ENCODE measurements around the gene SH2B2.
A peak's percentile ranks its signal among the peaks of the same experiment; 100 is the strongest.

Gene SH2B2

DNA sequence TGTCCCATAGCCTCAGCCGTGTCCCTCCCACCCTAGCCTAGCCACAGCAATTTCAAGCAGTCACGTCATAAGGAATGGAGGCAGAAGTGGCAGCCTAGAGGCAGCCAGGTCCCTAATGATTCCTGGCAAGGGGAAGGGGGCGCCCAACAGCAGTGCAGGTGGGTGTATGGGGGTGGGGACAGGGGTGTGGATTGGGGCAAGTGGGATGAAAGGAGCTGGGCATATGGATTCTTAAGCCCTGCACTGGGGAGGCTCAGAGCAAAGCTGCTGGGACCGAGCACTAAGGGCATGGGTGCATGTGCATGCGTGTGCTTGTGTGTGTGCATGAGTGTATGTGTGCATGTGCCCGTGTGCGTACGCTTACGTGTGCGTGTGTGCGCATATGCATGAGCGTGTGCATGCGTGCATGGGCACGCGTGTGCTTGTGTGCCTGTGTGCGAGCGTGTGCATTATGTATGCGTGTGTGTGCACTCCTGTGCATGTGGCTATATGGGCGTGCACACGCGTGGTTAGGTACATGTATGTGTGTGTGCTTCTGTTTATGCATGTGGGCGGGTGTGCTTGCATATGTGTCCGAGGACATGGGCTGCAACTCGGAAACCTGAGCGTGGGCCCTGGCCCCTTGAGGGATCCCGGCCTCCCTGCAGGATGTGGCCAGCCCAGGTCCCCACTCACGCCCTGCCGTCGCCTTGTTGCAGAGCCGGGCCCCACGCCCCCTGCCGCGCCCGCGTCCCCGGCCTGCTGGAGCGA, 34.1 kb downstream of the SH2B2 start:
- Histone ChIP-seq H2AK5ac (ENCODE audit: low read length, severe bottlenecking) (no peak overlapping the region), H3K4ac (ENCODE audit: low read depth in 1 of 2, low read length in 2 of 2) (no peak overlapping the region), H2BK5ac (ENCODE audit: low read depth, low read length, poor library complexity, severe bottlenecking) (no peak overlapping the region), H2BK120ac (ENCODE audit: low read depth, low read length) (no peak overlapping the region), H3K4me3 (ENCODE audit: insufficient read depth in 1 of 2, low read depth in 1 of 2, low read length in 2 of 2) (no peak overlapping the region), H3K79me1 (replicated peaks; ENCODE audit: low read length, poor library complexity, severe bottlenecking) (no peaks in the 10 kb centered on the region), H3K18ac (ENCODE audit: low read depth in 1 of 2, low read length in 2 of 2) (no peak overlapping the region), H2AFZ (ENCODE audit: low read depth, low read length) (no peak overlapping the region), H4K8ac (ENCODE audit: low read length) (peak overlapping the region; percentile 43), H3K9ac (ENCODE audit: low read length) (no peak overlapping the region), H2BK15ac (ENCODE audit: low read depth, poor library complexity, severe bottlenecking) (no peak overlapping the region), H3K9me3 (ENCODE audit: control insufficient read depth, low read length) (no peaks in the 10 kb centered on the region), H3K4me2 (ENCODE audit: low read length, poor library complexity, severe bottlenecking) (no peak overlapping the region), H3K27ac (ENCODE audit: low read length, poor library complexity, severe bottlenecking) (no peak overlapping the region), H3K14ac (ENCODE audit: low read length in 2 of 2) (peak overlapping the region in 1 of 2 experiments; percentile 80), H4K91ac (ENCODE audit: low read length) (no peak overlapping the region), H3K36me3 (ENCODE audit: control insufficient read depth in 1 of 2, insufficient read depth in 2 of 2, low read depth in 1 of 2, low read length in 2 of 2) (peaks cover 0 to 16% of the 10 kb centered on the region in 2 experiments), H2BK12ac (ENCODE audit: low read length in 2 of 2) (no peak overlapping the region), H3K4me1 (ENCODE audit: control insufficient read depth, insufficient read depth, low read depth, low read length) (peaks cover 14% of the 10 kb centered on the region), H3K27me3 (ENCODE audit: control insufficient read depth in 1 of 2, insufficient read depth in 1 of 2, low read length in 2 of 2) (peaks cover 0 to 35% of the 10 kb centered on the region in 2 experiments), H3K23ac (ENCODE audit: low read length in 2 of 2) (peak overlapping the region in 1 of 2 experiments; percentile 54)
- WGBS: 79% methylated on average over 31 of the region's 37 CpGs
- no peak for DNase-seq

- Histone ChIP-seq H3K4me2 (ENCODE audit: low read length, poor library complexity, severe bottlenecking) (peak overlapping the region; percentile 6), H3K27me3 (ENCODE audit: control insufficient read depth in 1 of 2, insufficient read depth in 1 of 2, low read length in 2 of 2) (peaks cover 0 to 40% of the 10 kb centered on the region in 2 experiments), H3K14ac (ENCODE audit: low read length in 2 of 2) (no peak overlapping the region), H3K23ac (ENCODE audit: low read length in 2 of 2) (no peak overlapping the region), H3K27ac (ENCODE audit: low read length, poor library complexity, severe bottlenecking) (no peak overlapping the region), H2AFZ (ENCODE audit: low read depth, low read length) (peak overlapping the region; percentile 58), H3K4me1 (ENCODE audit: control insufficient read depth, insufficient read depth, low read depth, low read length) (peaks cover 14% of the 10 kb centered on the region), H2BK120ac (ENCODE audit: low read depth, low read length) (no peak overlapping the region), H2BK5ac (ENCODE audit: low read depth, low read length, poor library complexity, severe bottlenecking) (no peak overlapping the region), H3K9ac (ENCODE audit: low read length) (no peak overlapping the region), H2BK15ac (ENCODE audit: low read depth, poor library complexity, severe bottlenecking) (no peak overlapping the region), H3K9me3 (ENCODE audit: control insufficient read depth, low read length) (no peaks in the 10 kb centered on the region), H3K79me1 (replicated peaks; ENCODE audit: low read length, poor library complexity, severe bottlenecking) (no peaks in the 10 kb centered on the region), H3K4me3 (ENCODE audit: insufficient read depth in 1 of 2, low read depth in 1 of 2, low read length in 2 of 2) (no peak overlapping the region), H4K8ac (ENCODE audit: low read length) (peak overlapping the region; percentile 43), H3K36me3 (ENCODE audit: control insufficient read depth in 1 of 2, insufficient read depth in 2 of 2, low read depth in 1 of 2, low read length in 2 of 2) (peaks cover 0 to 16% of the 10 kb centered on the region in 2 experiments), H2BK12ac (ENCODE audit: low read length in 2 of 2) (no peak overlapping the region), H2AK5ac (ENCODE audit: low read length, severe bottlenecking) (no peak overlapping the region), H3K18ac (ENCODE audit: low read depth in 1 of 2, low read length in 2 of 2) (peak overlapping the region in 1 of 2 experiments; percentile 26), H4K91ac (ENCODE audit: low read length) (no peak overlapping the region), H3K4ac (ENCODE audit: low read depth in 1 of 2, low read length in 2 of 2) (no peak overlapping the region)
- 34% methylated on average over 70 of the region's 73 CpGs for WGBS
- peak; percentile 18 for DNase-seq
Measured at GRCh38 chr7:102321351-102322201, 34.9 kb downstream of the SH2B2 start.

- Histone ChIP-seq H4K91ac (ENCODE audit: low read length) (no peak overlapping the region), H3K79me1 (replicated peaks; ENCODE audit: low read length, poor library complexity, severe bottlenecking) (no peaks in the 10 kb centered on the region), H2AFZ (ENCODE audit: low read depth, low read length) (no peak overlapping the region), H3K27ac (ENCODE audit: low read length, poor library complexity, severe bottlenecking) (no peak overlapping the region), H3K4me2 (ENCODE audit: low read length, poor library complexity, severe bottlenecking) (no peak overlapping the region), H3K27me3 (ENCODE audit: control insufficient read depth in 1 of 2, insufficient read depth in 1 of 2, low read length in 2 of 2) (peaks cover 0 to 47% of the 10 kb centered on the region in 2 experiments), H3K36me3 (ENCODE audit: control insufficient read depth in 1 of 2, insufficient read depth in 2 of 2, low read depth in 1 of 2, low read length in 2 of 2) (peaks cover 0 to 14% of the 10 kb centered on the region in 2 experiments), H2BK120ac (ENCODE audit: low read depth, low read length) (no peak overlapping the region), H2BK12ac (ENCODE audit: low read length in 2 of 2) (no peak overlapping the region), H2AK5ac (ENCODE audit: low read length, severe bottlenecking) (no peak overlapping the region), H3K4ac (ENCODE audit: low read depth in 1 of 2, low read length in 2 of 2) (no peak overlapping the region), H3K4me3 (ENCODE audit: insufficient read depth in 1 of 2, low read depth in 1 of 2, low read length in 2 of 2) (no peak overlapping the region), H3K23ac (ENCODE audit: low read length in 2 of 2) (no peak overlapping the region), H3K18ac (ENCODE audit: low read depth in 1 of 2, low read length in 2 of 2) (no peak overlapping the region), H2BK15ac (ENCODE audit: low read depth, poor library complexity, severe bottlenecking) (no peak overlapping the region), H3K9ac (ENCODE audit: low read length) (no peak overlapping the region), H2BK5ac (ENCODE audit: low read depth, low read length, poor library complexity, severe bottlenecking) (no peak overlapping the region), H3K14ac (ENCODE audit: low read length in 2 of 2) (no peak overlapping the region), H3K9me3 (ENCODE audit: control insufficient read depth, low read length) (no peaks in the 10 kb centered on the region), H4K8ac (ENCODE audit: low read length) (no peak overlapping the region), H3K4me1 (ENCODE audit: control insufficient read depth, insufficient read depth, low read depth, low read length) (peaks cover 14% of the 10 kb centered on the region)
- DNase-seq: no peak
- WGBS: 67% methylated on average over 4 of the region's 8 CpGs
Measured at GRCh38 chr7:102322202-102322715, 35.6 kb downstream of the SH2B2 start.

DNA sequence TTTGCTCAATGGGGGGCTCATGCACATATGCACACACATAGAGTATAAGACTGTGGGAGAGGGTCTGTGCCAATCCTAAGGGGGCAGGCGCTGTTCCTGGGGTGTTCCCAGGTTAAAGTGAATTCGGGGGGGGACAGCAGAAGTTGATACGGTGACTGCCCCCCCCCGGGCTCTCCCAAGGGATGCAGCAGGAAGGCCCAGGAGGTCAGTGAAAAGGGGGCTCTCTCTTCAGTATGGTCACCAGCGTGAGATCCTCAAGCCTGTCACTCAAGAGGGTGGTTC, 37.2 kb downstream of the SH2B2 start:
- no peak overlapping the region for H3K23ac ChIP-seq (ENCODE audit: low read length in 2 of 2)
- peaks cover 9% of the 10 kb centered on the region for H3K4me1 ChIP-seq (ENCODE audit: control insufficient read depth, insufficient read depth, low read depth, low read length)
- no peak overlapping the region for H2AFZ ChIP-seq (ENCODE audit: low read depth, low read length)
- H2AK5ac ChIP-seq (ENCODE audit: low read length, severe bottlenecking): no peak overlapping the region
- H3K9me3 ChIP-seq (ENCODE audit: control insufficient read depth, low read length): no peaks in the 10 kb centered on the region
- no peak overlapping the region for H3K4me2 ChIP-seq (ENCODE audit: low read length, poor library complexity, severe bottlenecking)
- no peak overlapping the region for H3K9ac ChIP-seq (ENCODE audit: low read length)
- no peak overlapping the region for H3K18ac ChIP-seq (ENCODE audit: low read depth in 1 of 2, low read length in 2 of 2)
- H2BK12ac ChIP-seq (ENCODE audit: low read length in 2 of 2): no peak overlapping the region
- H4K8ac ChIP-seq (ENCODE audit: low read length): no peak overlapping the region
- H2BK15ac ChIP-seq (ENCODE audit: low read depth, poor library complexity, severe bottlenecking): no peak overlapping the region
- no peaks in the 10 kb centered on the region for H3K79me1 ChIP-seq (replicated peaks; ENCODE audit: low read length, poor library complexity, severe bottlenecking)
- H3K27me3 ChIP-seq (ENCODE audit: control insufficient read depth in 1 of 2, insufficient read depth in 1 of 2, low read length in 2 of 2): peaks cover 0 to 58% of the 10 kb centered on the region in 2 experiments
- no peak overlapping the region for H2BK5ac ChIP-seq (ENCODE audit: low read depth, low read length, poor library complexity, severe bottlenecking)
- no peak for DNase-seq
- no peak overlapping the region for H3K4ac ChIP-seq (ENCODE audit: low read depth in 1 of 2, low read length in 2 of 2)
- no peak overlapping the region for H4K91ac ChIP-seq (ENCODE audit: low read length)
- WGBS: 87% methylated on average over 5 of the region's 5 CpGs
- H3K27ac ChIP-seq (ENCODE audit: low read length, poor library complexity, severe bottlenecking): no peak overlapping the region
- no peak overlapping the region for H3K14ac ChIP-seq (ENCODE audit: low read length in 2 of 2)
- H3K4me3 ChIP-seq (ENCODE audit: insufficient read depth in 1 of 2, low read depth in 1 of 2, low read length in 2 of 2): no peak overlapping the region
- no peak overlapping the region for H2BK120ac ChIP-seq (ENCODE audit: low read depth, low read length)
- H3K36me3 ChIP-seq (ENCODE audit: control insufficient read depth in 1 of 2, insufficient read depth in 2 of 2, low read depth in 1 of 2, low read length in 2 of 2): peaks cover 0 to 9% of the 10 kb centered on the region in 2 experiments

Data from mesenchymal stem cell (in vitro differentiated cells and primary cell).